Kidney epithelial cell (primary cell): ENCODE measurements around the gene PPP2R2C. TPM values are rescaled to one million over a fixed set of nuclear protein-coding genes. Genes with fewer than 3 reads are reported as not detected.

Source experiments
- DNase-seq: peaks from one replicate; pipeline ENCODE4 v3.0.0-alpha.2; 2010; ENCODE audit warnings: low read depth
- H3K27me3 ChIP-seq: 2 replicates; pipeline ENCODE4 v1.6.0; 2011; ENCODE audit warnings: low read length; ENCODE audit not compliant: control insufficient read depth, insufficient read depth
- H3K36me3 ChIP-seq: 2 replicates; pipeline ENCODE4 v1.5.1; 2011; ENCODE audit warnings: low read length; ENCODE audit not compliant: control insufficient read depth, insufficient read depth
- H3K4me3 ChIP-seq: 2 replicates; pipeline ENCODE4 v1.5.1; 2011; ENCODE audit warnings: low read depth, mild to moderate bottlenecking, control low read depth, low read length
- CTCF ChIP-seq: IDR thresholded peaks from 2 replicates; pipeline ENCODE4 v1.5.1; 2011; ENCODE audit warnings: mild to moderate bottlenecking, moderate library complexity, low read length, control low read depth, inconsistent platforms; ENCODE audit not compliant: insufficient read depth, poor library complexity, severe bottlenecking
- total RNA-seq: library from RNA; depleted of rRNA; stranded (reverse); fragments of >200 nt; gene quantifications from 2 replicates; pipeline ENCODE4 v1.2.3, GENCODE V29; 2015

Gene PPP2R2C
- total RNA-seq, 1 donor from 2014 or later, result not detected

DNA sequence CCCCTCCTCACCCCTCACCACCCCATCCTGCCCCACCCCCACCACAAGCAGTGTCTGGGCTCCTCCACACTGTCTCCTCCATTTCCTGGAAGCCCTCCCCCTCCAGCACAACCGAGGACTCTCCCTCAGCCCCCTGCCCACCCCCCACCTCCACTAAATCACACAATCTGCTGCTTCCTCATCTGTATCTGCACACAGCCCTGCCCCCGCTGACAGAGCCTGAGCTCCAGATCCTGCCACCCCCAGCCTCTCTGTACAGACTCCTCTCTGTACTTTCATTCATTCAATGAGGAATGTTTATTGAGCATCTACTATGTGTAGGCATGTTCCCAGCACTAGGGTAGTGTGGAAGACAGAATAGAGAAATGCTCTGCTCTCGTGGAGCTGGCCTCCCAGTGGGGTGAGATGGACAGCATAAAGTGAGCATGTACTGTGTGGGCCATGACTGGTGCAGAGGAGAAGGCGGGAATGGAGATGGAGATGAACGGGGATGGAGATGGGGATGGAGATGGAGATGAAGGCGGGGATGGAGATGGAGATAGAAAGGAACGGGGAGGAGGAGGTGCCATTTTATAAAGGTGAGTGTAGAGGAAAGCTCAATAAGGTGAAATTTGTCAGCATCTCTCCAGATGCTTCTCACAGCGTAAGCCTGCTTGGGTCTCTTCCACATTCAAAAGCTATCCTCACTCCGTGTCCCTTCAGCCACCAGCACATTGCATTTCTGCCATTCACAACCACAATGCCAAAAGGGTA lies 2.5 kb upstream of the PPP2R2C start:
- Histone ChIP-seq H3K4me3 (no peak overlapping the region), H3K27me3 (peaks cover 44% of the 10 kb centered on the region), H3K36me3 (no peaks in the 10 kb centered on the region)
- DNase-seq, result no peak
- no peak for TF ChIP-seq CTCF

DNA sequence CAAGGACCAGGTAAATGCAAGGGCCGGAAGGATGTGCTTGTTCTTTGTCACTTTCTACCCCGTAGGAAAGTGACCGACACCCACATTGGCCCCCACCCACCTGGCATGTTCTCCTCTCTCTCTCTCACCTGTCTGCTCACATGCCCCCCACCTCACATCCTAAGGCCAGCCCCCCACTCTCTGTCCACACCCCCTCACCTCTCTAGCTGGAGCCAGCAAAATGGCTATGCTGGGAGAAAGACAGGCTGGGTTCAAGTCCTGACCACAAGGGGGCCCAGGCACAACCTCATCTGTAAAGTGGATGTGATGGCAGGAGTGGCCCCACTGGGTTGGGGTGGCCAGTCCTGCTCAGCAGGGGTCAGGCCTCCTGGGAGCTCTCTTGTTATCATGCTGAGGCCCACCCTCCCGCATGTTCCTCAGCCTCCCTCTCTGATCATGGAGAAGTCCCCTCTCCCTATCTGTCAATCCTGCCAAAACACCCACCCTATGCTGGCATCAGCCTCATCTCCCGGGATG lies 1.7 kb upstream of the PPP2R2C start:
- DNase-seq, result no peak
- peaks cover 48% of the 10 kb centered on the region for H3K27me3 ChIP-seq
- no peak overlapping the region for H3K4me3 ChIP-seq
- H3K36me3 ChIP-seq, result no peaks in the 10 kb centered on the region
- TF ChIP-seq CTCF, result peak; percentile 6

DNA sequence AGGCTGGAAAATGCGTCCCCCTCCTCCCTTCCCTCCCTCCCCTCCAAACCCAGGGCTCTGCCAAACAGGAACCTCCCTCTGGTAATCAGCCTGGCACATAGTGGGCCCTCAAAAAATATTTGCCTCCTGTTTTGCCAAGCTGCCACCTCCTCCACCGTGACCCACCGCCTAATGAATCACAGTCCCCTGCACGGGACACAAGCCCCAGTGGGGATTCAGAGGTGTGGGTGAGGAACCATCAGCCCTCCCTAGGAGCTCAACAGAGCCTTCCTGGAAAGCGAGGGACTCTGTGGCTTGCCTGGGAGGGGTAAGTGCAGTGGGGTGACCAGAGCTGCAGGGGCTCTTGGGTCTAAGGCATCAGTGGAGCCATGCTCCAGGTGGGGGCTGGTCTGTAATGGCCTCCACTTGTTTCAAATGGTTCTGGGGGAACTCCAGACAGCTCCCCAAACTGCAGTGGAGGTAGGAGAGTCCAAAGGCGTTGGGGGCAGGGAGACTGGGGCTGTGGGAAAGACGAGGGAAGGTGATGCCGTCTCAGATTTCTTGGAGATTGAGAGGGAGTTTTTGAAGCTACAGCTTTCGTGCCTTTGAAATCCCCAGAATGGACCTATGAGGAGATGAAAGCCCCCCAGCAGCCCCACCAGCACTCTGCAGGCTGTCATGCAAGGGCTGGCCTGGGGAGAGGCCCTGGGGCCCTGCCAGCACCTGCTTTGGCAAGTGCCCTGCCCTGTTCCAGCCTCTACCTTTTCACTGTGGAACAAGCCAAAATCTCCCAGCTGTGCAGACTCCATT lies 1.0 kb upstream of the PPP2R2C start:
- H3K4me3 ChIP-seq, result no peak overlapping the region
- H3K27me3 ChIP-seq, result peaks cover 50% of the 10 kb centered on the region
- DNase-seq, result no peak
- no peaks in the 10 kb centered on the region for H3K36me3 ChIP-seq
- no peak for TF ChIP-seq CTCF

- Histone ChIP-seq H3K36me3 (no peaks in the 10 kb centered on the region), H3K27me3 (peaks cover 53% of the 10 kb centered on the region), H3K4me3 (no peak overlapping the region)
- no peak for DNase-seq
- TF ChIP-seq CTCF, result no peak
Observed at GRCh38 chr4:6472008-6472386, 417 bp downstream of the PPP2R2C start.

- Histone ChIP-seq H3K27me3 (peaks cover 53% of the 10 kb centered on the region), H3K36me3 (no peaks in the 10 kb centered on the region), H3K4me3 (no peak overlapping the region)
- TF ChIP-seq CTCF, result no peak
- no peak for DNase-seq
Observed at GRCh38 chr4:6471307-6472007, 957 bp downstream of the PPP2R2C start.
